Epithelial cell of esophagus (primary cell): ENCODE measurements around the gene IL1RAPL2.
"Not testable (repeated sequence)": the region's sequence is repeated elsewhere in the genome, so short reads cannot be mapped to it uniquely, and the experiment has no call there.

ENCODE experiments used
- DNase-seq: peaks from one replicate; pipeline ENCODE4 v3.0.0; 2010; ENCODE audit warnings: low read depth
- H3K4me3 ChIP-seq: 2 replicates; pipeline ENCODE4 v1.5.1; 2011; ENCODE audit warnings: mild to moderate bottlenecking, low read length, control low read depth
- TF ChIP-seq, protein P1 (sequence below): IDR thresholded peaks from 2 replicates; pipeline ENCODE4 v1.5.1; 2011; ENCODE audit warnings: low read depth, mild to moderate bottlenecking, low read length, control low read depth, inconsistent platforms; ENCODE audit not compliant: insufficient read depth; ENCODE audit errors: missing control alignments

IL1RAPL2 gene

DNA sequence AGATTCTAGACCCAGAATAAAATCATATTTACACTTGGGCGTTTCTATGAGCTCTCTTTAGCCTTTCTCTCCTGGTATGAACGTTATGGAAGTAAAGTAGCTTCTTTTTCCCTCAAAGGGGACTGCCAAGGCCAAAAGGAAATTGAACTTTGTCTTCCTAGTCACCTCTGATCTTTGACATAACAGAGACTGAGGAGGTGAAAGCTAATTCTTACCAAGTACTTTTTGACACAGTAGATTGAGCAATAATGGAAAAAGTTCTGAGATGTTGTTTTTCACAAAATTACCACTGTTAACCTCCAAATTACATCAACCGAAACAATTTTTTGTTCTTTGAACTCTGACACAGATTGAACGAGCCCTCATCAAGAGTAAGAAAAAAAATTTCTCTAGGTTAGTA lies 336.1 kb downstream of the IL1RAPL2 start:
- TF ChIP-seq, protein P1, sequence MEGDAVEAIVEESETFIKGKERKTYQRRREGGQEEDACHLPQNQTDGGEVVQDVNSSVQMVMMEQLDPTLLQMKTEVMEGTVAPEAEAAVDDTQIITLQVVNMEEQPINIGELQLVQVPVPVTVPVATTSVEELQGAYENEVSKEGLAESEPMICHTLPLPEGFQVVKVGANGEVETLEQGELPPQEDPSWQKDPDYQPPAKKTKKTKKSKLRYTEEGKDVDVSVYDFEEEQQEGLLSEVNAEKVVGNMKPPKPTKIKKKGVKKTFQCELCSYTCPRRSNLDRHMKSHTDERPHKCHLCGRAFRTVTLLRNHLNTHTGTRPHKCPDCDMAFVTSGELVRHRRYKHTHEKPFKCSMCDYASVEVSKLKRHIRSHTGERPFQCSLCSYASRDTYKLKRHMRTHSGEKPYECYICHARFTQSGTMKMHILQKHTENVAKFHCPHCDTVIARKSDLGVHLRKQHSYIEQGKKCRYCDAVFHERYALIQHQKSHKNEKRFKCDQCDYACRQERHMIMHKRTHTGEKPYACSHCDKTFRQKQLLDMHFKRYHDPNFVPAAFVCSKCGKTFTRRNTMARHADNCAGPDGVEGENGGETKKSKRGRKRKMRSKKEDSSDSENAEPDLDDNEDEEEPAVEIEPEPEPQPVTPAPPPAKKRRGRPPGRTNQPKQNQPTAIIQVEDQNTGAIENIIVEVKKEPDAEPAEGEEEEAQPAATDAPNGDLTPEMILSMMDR: no peak
- no peak for DNase-seq
- no peak overlapping the region for H3K4me3 ChIP-seq

DNA sequence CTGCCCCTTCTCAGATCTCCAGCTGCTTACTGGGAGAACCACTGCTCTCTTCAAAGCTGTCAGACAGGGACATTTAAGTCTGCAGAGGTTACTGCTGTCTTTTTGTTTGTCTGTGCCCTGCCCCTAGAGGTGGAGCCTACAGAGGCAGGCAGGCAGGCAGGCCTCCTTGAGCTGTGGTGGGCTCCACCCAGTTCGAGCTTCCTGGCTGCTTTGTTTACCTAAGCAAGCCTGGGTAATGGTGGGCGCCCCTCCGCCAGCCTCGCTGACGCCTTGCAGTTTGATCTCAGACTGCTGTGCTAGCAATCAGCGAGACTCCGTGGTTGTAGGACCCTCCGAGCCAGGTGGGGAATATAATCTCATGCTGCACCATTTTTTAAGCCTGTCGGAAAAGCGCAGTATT lies 343.7 kb downstream of the IL1RAPL2 start:
- peak overlapping the region; percentile 32 for H3K4me3 ChIP-seq
- not testable (repeated sequence) for DNase-seq

DNA sequence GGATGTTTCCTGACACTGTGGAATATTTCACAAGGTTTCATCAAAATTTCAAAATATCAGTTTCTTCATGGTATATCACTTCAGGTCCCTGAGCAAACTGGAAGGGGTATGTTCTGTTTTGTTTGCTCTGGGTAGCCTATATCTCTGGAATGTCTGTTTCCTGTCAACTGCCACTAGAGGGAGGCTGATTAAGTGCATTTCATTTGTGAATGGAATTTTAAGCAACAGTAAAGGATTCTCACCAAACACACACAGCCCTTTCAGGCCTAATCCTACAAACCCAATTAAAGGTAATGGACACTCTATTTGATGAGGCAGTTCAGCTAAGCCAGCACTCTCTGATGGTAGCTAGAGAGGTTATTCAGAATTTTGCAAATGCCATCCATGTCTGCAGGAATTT lies 347.3 kb downstream of the IL1RAPL2 start:
- no peak overlapping the region for H3K4me3 ChIP-seq
- TF ChIP-seq, protein P1: peak; percentile 56
- DNase-seq: peak; percentile 9

DNA sequence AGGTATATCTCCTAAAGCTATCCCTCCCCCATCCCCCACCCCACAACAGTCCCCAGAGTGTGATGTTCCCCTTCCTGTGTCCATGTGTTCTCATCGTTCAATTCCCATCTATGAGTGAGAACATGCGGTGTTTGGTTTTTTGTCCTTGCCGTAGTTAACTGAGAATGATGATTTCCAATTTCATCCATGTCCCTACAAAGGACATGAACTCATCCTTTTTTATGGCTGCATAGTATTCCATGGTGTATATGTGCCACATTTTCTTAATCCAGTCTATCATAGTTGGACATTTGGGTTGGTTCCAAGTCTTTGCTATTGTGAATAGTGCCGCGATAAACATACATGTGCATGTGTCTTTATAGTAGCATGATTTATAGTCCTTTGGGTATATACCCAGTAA lies 348.7 kb downstream of the IL1RAPL2 start:
- not testable (repeated sequence) for H3K4me3 ChIP-seq, DNase-seq

DNA sequence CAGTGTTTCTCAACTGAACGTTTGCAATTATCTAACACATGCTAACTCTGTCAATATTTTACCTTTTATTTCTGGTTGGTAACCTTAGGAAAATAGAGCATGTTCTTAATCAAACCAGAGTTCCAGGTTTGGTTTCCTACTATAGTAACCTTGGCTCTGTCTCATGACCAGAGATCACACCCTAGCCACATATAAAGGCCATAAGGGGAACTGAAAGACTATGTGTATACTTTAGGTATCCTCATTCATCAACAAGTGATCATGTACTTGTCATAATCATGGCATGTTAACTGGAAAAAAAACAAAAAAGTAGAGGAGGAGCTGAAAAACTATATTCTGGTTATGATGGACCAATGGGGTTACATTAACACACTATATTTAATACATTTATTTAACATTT lies 352.1 kb downstream of the IL1RAPL2 start:
- TF ChIP-seq, protein P1: no peak
- H3K4me3 ChIP-seq: no peak overlapping the region
- DNase-seq: no peak

DNA sequence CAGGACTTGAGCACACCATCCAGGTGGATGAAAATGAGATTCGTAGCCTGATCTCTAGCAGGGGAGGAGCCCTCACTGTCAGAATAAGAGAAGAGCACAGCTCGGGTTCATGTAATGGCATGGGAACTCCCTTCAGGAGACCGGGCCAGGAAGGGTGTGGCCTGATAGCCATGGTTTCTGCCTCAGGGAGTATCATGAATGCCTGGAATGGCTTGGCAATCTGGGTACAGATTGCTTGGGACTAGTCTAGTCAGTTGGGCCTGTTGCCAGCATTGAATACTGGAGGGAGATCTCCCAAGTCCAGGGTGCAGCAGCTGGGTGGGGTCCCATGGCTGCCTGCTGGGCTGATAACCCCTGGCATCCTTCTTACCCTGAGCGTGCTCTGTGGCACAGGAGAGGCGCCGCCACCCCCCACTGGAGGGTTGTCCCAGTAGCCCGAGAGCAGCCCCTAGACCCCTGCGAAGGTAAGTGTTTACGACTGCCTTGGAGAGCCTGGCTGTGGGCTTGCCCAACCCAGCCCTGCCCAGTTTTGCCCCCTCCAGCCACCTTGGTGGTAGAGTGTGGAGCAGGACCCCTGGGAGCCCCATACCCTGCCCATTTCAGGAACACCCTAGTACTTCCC lies 355.7 kb downstream of the IL1RAPL2 start:
- TF ChIP-seq, protein P1: no peak
- no peak overlapping the region for H3K4me3 ChIP-seq
- peak; percentile 3 for DNase-seq

DNA sequence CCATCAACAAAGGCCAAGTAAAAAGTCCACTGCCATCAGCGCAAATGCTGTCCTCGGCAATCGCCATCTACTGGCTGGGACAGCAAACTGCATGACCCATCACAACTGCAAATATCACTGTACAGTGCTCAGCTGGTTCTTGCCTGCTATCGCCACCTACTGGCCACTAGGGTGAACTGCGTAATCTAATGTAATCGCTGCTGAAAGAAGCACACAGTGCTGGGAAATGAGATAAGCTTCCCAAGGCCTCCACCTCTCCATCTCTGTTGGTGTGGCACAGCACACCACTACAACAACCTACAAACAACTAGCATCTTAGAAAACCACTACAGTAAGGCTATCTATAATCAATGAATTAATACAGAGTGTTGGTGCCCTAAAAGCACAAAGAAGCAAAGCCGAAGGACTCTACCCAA lies 356.2 kb downstream of the IL1RAPL2 start:
- H3K4me3 ChIP-seq: no peak overlapping the region
- peak; percentile 70 for DNase-seq
- TF ChIP-seq, protein P1: peak; percentile 89

DNA sequence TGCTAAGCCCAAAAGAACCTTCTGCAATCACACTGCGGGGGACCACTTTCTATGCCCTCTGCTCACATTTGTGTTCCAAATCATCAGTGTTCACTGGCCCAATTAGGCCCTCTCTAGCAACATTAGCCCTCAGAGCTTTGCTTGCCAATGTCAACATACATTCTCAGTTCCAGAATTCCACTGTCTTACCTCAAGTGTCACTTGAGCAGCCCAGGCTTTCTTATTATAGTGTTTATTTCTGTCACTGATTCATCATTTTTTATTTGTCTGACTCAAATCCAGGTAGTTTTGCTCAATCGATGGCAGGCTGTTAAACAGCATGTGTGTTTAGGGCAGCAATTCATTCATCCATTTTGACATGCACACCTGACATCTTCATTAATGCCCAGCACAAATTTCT lies 363.3 kb downstream of the IL1RAPL2 start:
- H3K4me3 ChIP-seq: no peak overlapping the region
- TF ChIP-seq, protein P1: no peak
- DNase-seq: no peak
